Trophoblast cell (in vitro differentiated cells and primary cell): ENCODE results near the gene ZNF273.

Experiments used
- DNase-seq, 2 donors: peaks; one replicate each; pipeline ENCODE4 v3.0.0-alpha.2; 2016
- H2AFZ ChIP-seq: 2 replicates; pipeline ENCODE4 v1.6.1; 2013; ENCODE audit warnings: low read length, moderate library complexity, mild to moderate bottlenecking; ENCODE audit not compliant: insufficient read depth, poor library complexity
- H2AK5ac ChIP-seq: 2 replicates; pipeline ENCODE4 v1.6.1; 2013; ENCODE audit warnings: mild to moderate bottlenecking, low read length
- H2BK120ac ChIP-seq: 2 replicates; pipeline ENCODE4 v1.6.1; 2013; ENCODE audit warnings: low read length, mild to moderate bottlenecking, moderate library complexity; ENCODE audit not compliant: insufficient read depth, poor library complexity
- H2BK12ac ChIP-seq: 2 replicates; pipeline ENCODE4 v1.6.1; 2013; ENCODE audit warnings: mild to moderate bottlenecking, low read length, moderate library complexity
- H2BK5ac ChIP-seq: 2 replicates; pipeline ENCODE4 v1.6.1; 2013; ENCODE audit warnings: low read length, low read depth, moderate library complexity, mild to moderate bottlenecking; ENCODE audit not compliant: poor library complexity
- H3K14ac ChIP-seq: 2 replicates; pipeline ENCODE4 v1.6.1; 2013; ENCODE audit warnings: mild to moderate bottlenecking, low read length
- H3K18ac ChIP-seq: 2 replicates; pipeline ENCODE4 v1.6.1; 2013; ENCODE audit warnings: mild to moderate bottlenecking, low read length
- H3K23ac ChIP-seq: 2 replicates; pipeline ENCODE4 v1.6.1; 2013; ENCODE audit warnings: low read length
- H3K27ac ChIP-seq: 2 replicates; pipeline ENCODE4 v1.5.1; 2013; ENCODE audit warnings: low read depth, mild to moderate bottlenecking, inconsistent platforms, low read length, moderate library complexity
- H3K27me3 ChIP-seq: 2 replicates; pipeline ENCODE4 v1.6.1; 2013; ENCODE audit warnings: inconsistent platforms, mild to moderate bottlenecking, low read length, moderate library complexity; ENCODE audit not compliant: insufficient read depth
- H3K36me3 ChIP-seq, 2 experiments: 1 replicate in 1 of 2; 2 replicates in 1 of 2; pipeline ENCODE4 v1.6.1; 2013; ENCODE audit warnings: low read length in 2 of 2, mild to moderate bottlenecking in 2 of 2, moderate library complexity in 1 of 2; ENCODE audit not compliant: insufficient read depth in 2 of 2, control insufficient read depth in 1 of 2
- H3K4ac ChIP-seq: 2 replicates; pipeline ENCODE4 v1.6.1; 2013; ENCODE audit warnings: low read depth, mild to moderate bottlenecking, low read length, moderate library complexity
- H3K4me1 ChIP-seq, 2 experiments: 1 replicate in 1 of 2; 2 replicates in 1 of 2; pipeline ENCODE4 v1.6.1; 2013; ENCODE audit warnings: low read length in 2 of 2, mild to moderate bottlenecking in 2 of 2, moderate library complexity in 1 of 2; ENCODE audit not compliant: insufficient read depth in 2 of 2, control insufficient read depth in 1 of 2
- H3K4me2 ChIP-seq: 2 replicates; pipeline ENCODE4 v1.6.1; 2013; ENCODE audit warnings: inconsistent platforms, mild to moderate bottlenecking, low read length, moderate library complexity
- H3K4me3 ChIP-seq: 2 replicates; pipeline ENCODE4 v1.5.1; 2013; ENCODE audit warnings: mild to moderate bottlenecking, low read depth, low read length, inconsistent platforms
- H3K79me1 ChIP-seq: one replicate; pipeline ENCODE4 v1.6.1; 2013; ENCODE audit warnings: low read length
- H3K79me2 ChIP-seq: 2 replicates; pipeline ENCODE4 v1.6.1; 2013; ENCODE audit warnings: low read length, mild to moderate bottlenecking; ENCODE audit not compliant: control insufficient read depth, insufficient read depth, poor library complexity
- H3K9ac ChIP-seq: 2 replicates; pipeline ENCODE4 v1.6.1; 2013; ENCODE audit warnings: mild to moderate bottlenecking, low read length
- H3K9me3 ChIP-seq: 2 replicates; pipeline ENCODE4 v1.6.1; 2013; ENCODE audit warnings: low read depth, mild to moderate bottlenecking, control low read depth, inconsistent platforms, low read length; ENCODE audit not compliant: insufficient read depth
- H4K12ac ChIP-seq: 2 replicates; pipeline ENCODE4 v1.6.1; 2013; ENCODE audit warnings: low read depth, mild to moderate bottlenecking, low read length, moderate library complexity
- H4K8ac ChIP-seq: 2 replicates; pipeline ENCODE4 v1.6.1; 2013; ENCODE audit warnings: low read depth, mild to moderate bottlenecking, low read length, moderate library complexity
- H4K91ac ChIP-seq: one replicate; pipeline ENCODE4 v1.6.1; 2013; ENCODE audit warnings: low read depth, mild to moderate bottlenecking, low read length, moderate library complexity
- WGBS: extraction: QIAGEN DNeasy Blood & Tissue Kit; methylation state at CpG from one replicate; pipeline ENCODE4 v1.1.7; 2013; ENCODE audit warnings: missing lambda C conversion rate; ENCODE audit not compliant: insufficient read length, insufficient coverage; ENCODE audit errors: extremely low coverage; 5-methylcytosine and 5-hydroxymethylcytosine counted together

The ZNF273 gene

DNA sequence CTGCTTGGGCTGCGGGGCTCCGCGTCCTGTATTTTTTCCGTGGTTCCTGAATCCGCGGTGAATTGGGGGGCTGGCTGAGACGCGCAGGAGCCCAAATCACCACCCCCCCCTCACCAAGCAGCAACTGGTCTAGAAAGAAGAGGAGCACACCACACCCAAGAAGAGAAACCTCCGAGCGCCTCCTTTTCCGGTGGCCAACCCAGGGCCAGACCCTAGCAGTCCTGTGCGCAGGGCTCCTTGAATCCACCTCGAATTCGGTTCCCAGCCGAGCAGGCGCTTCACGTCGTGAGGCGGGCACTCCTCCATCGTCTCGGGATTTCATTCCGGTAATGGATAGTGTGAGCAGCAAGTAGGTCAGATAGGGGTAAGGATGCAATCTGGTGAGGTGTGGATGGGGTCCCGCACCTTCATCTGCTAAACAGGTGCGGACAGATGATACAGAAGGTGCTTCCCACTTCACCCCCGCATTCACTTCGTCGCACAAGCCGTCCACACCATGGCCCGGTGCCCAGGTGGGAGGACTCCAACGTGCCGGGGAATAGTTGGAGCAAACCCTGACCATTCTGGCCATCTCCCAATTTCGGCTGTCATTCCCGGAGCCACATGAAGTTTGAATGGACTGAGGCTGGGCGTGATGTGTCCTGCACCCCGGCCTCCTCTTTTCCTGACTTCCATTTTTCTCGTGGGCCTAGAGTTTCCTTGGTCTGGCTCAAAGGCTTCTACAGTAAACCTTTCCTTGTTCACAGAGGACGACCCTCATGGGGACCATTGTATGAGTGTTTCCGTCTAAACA is 19.8 kb upstream of the ZNF273 start:
- no peak overlapping the region for H3K4ac ChIP-seq
- WGBS, result no CpG with 5 or more reads among the region's 38 CpGs
- no peaks in the 10 kb centered on the region for H3K27me3 ChIP-seq
- H3K4me1 ChIP-seq, result peaks cover 0 to 3% of the 10 kb centered on the region in 2 experiments
- no peak overlapping the region for H2BK12ac ChIP-seq
- H3K79me1 ChIP-seq, result no peaks in the 10 kb centered on the region
- no peak overlapping the region for H2BK120ac ChIP-seq
- H3K18ac ChIP-seq, result no peak overlapping the region
- H2AK5ac ChIP-seq, result no peak overlapping the region
- H3K79me2 ChIP-seq, result no peaks in the 10 kb centered on the region
- H3K14ac ChIP-seq, result no peak overlapping the region
- H3K27ac ChIP-seq, result no peak overlapping the region
- DNase-seq, result no peak
- H2BK5ac ChIP-seq, result no peak overlapping the region
- H4K8ac ChIP-seq, result no peak overlapping the region
- no peak overlapping the region for H2AFZ ChIP-seq
- no peaks in the 10 kb centered on the region for H3K36me3 ChIP-seq
- no peak overlapping the region for H4K91ac ChIP-seq
- no peak overlapping the region for H4K12ac ChIP-seq
- H3K4me2 ChIP-seq, result no peak overlapping the region
- H3K4me3 ChIP-seq, result no peak overlapping the region
- H3K9ac ChIP-seq, result no peak overlapping the region
- peaks cover 46% of the 10 kb centered on the region for H3K9me3 ChIP-seq
- no peak overlapping the region for H3K23ac ChIP-seq

GRCh38 chr7:64884085-64884912 is 18.8 kb upstream of the ZNF273 start:
- H3K27me3 ChIP-seq, result peaks cover 8% of the 10 kb centered on the region
- no peak overlapping the region for H3K14ac ChIP-seq
- H3K79me2 ChIP-seq, result no peaks in the 10 kb centered on the region
- WGBS, result no CpG with 5 or more reads among the region's 22 CpGs
- H3K4me2 ChIP-seq, result no peak overlapping the region
- H3K4me3 ChIP-seq, result no peak overlapping the region
- H4K91ac ChIP-seq, result no peak overlapping the region
- H3K9ac ChIP-seq, result no peak overlapping the region
- H2AK5ac ChIP-seq, result no peak overlapping the region
- no peak overlapping the region for H4K12ac ChIP-seq
- H3K4me1 ChIP-seq, result peaks cover 2 to 8% of the 10 kb centered on the region in 2 experiments
- peaks cover 42% of the 10 kb centered on the region for H3K9me3 ChIP-seq
- H3K36me3 ChIP-seq, result no peaks in the 10 kb centered on the region
- no peak overlapping the region for H2AFZ ChIP-seq
- no peak overlapping the region for H3K18ac ChIP-seq
- no peak overlapping the region for H2BK5ac ChIP-seq
- H3K4ac ChIP-seq, result no peak overlapping the region
- no peak overlapping the region for H3K27ac ChIP-seq
- H3K79me1 ChIP-seq, result no peaks in the 10 kb centered on the region
- H4K8ac ChIP-seq, result no peak overlapping the region
- no peak overlapping the region for H2BK12ac ChIP-seq
- no peak overlapping the region for H3K23ac ChIP-seq
- no peak overlapping the region for H2BK120ac ChIP-seq
- no peak for DNase-seq

GRCh38 chr7:64884913-64885370 is 18.1 kb upstream of the ZNF273 start:
- no peak overlapping the region for H3K18ac ChIP-seq
- no peak overlapping the region for H3K23ac ChIP-seq
- no peak for DNase-seq
- H4K8ac ChIP-seq, result no peak overlapping the region
- no peak overlapping the region for H3K14ac ChIP-seq
- no peaks in the 10 kb centered on the region for H3K36me3 ChIP-seq
- H3K9ac ChIP-seq, result no peak overlapping the region
- no peaks in the 10 kb centered on the region for H3K79me1 ChIP-seq
- no peak overlapping the region for H2BK120ac ChIP-seq
- H3K27ac ChIP-seq, result no peak overlapping the region
- no peak overlapping the region for H2AK5ac ChIP-seq
- no peak overlapping the region for H2AFZ ChIP-seq
- H3K4me1 ChIP-seq, result peaks cover 4 to 12% of the 10 kb centered on the region in 2 experiments
- H3K4me2 ChIP-seq, result no peak overlapping the region
- H2BK12ac ChIP-seq, result no peak overlapping the region
- H3K4me3 ChIP-seq, result no peak overlapping the region
- no CpG with 5 or more reads among the region's 19 CpGs for WGBS
- H3K4ac ChIP-seq, result no peak overlapping the region
- no peak overlapping the region for H4K12ac ChIP-seq
- H3K79me2 ChIP-seq, result no peaks in the 10 kb centered on the region
- peaks cover 38% of the 10 kb centered on the region for H3K9me3 ChIP-seq
- H4K91ac ChIP-seq, result no peak overlapping the region
- no peak overlapping the region for H2BK5ac ChIP-seq
- H3K27me3 ChIP-seq, result peaks cover 15% of the 10 kb centered on the region

GRCh38 chr7:64885520-64886240 is 17.4 kb upstream of the ZNF273 start:
- Histone ChIP-seq H3K9me3 (peaks cover 32% of the 10 kb centered on the region), H3K4me1 (peaks cover 4 to 12% of the 10 kb centered on the region in 2 experiments), H3K79me1 (no peaks in the 10 kb centered on the region), H2BK120ac (no peak overlapping the region), H3K4me2 (no peak overlapping the region), H3K4me3 (no peak overlapping the region), H3K27ac (no peak overlapping the region), H3K36me3 (no peaks in the 10 kb centered on the region), H2BK12ac (no peak overlapping the region), H3K23ac (no peak overlapping the region), H2BK5ac (no peak overlapping the region), H3K4ac (no peak overlapping the region), H3K79me2 (no peaks in the 10 kb centered on the region), H3K27me3 (peaks cover 15% of the 10 kb centered on the region), H4K91ac (no peak overlapping the region), H2AFZ (no peak overlapping the region), H2AK5ac (no peak overlapping the region), H3K14ac (no peak overlapping the region), H4K8ac (no peak overlapping the region), H3K18ac (no peak overlapping the region), H3K9ac (no peak overlapping the region), H4K12ac (no peak overlapping the region)
- DNase-seq, result no peak
- no CpG with 5 or more reads among the region's 5 CpGs for WGBS
